GM19025 (cell line): ENCODE results near the gene SPECC1L.

Experiments used
- ATAC-seq: cut with Tn5 transposase; IDR thresholded peaks from one replicate; pipeline ENCODE4 v1.9.1; 2021; ENCODE audit warnings: mild to moderate bottlenecking, low read depth, moderate library complexity; ENCODE audit not compliant: unreplicated experiment

The SPECC1L gene

GRCh38 chr22:24357547-24357946 is 86.9 kb downstream of the SPECC1L start:
- no peak for ATAC-seq

- ATAC-seq: no peak
These were observed 87.6 kb downstream of the SPECC1L start for GRCh38 chr22:24358105-24358836.

- no peak for ATAC-seq
These were observed 89.0 kb downstream of the SPECC1L start for GRCh38 chr22:24359452-24360120.

GRCh38 chr22:24361976-24362646 is 91.5 kb downstream of the SPECC1L start:
- ATAC-seq: no peak

- no peak for ATAC-seq
These were observed 92.6 kb downstream of the SPECC1L start for GRCh38 chr22:24363243-24363642.

- no peak for ATAC-seq
These were observed 96.1 kb downstream of the SPECC1L start for GRCh38 chr22:24366701-24367100.

- ATAC-seq: no peak
These were observed 97.2 kb downstream of the SPECC1L start for GRCh38 chr22:24367841-24368240.

GRCh38 chr22:24370401-24370800 is 99.8 kb downstream of the SPECC1L start:
- no peak for ATAC-seq

- no peak for ATAC-seq
These were observed 105.4 kb downstream of the SPECC1L start for GRCh38 chr22:24376002-24376401.

GRCh38 chr22:24376586-24376985 is 106.0 kb downstream of the SPECC1L start:
- no peak for ATAC-seq

GRCh38 chr22:24379536-24379935 is 108.9 kb downstream of the SPECC1L start:
- no peak for ATAC-seq

GRCh38 chr22:24380220-24380904 is 109.7 kb downstream of the SPECC1L start:
- no peak for ATAC-seq

GRCh38 chr22:24380905-24381230 is 110.2 kb downstream of the SPECC1L start:
- no peak for ATAC-seq

- no peak for ATAC-seq
These were observed 112.4 kb downstream of the SPECC1L start for GRCh38 chr22:24383061-24383460.

- no peak for ATAC-seq
These were observed 113.5 kb downstream of the SPECC1L start for GRCh38 chr22:24384131-24384530.

GRCh38 chr22:24386937-24387471 is 116.4 kb downstream of the SPECC1L start:
- ATAC-seq: no peak

GRCh38 chr22:24389680-24390079 is 119.0 kb downstream of the SPECC1L start:
- no peak for ATAC-seq

- ATAC-seq: no peak
These were observed 119.5 kb downstream of the SPECC1L start for GRCh38 chr22:24390156-24390555.

- no peak for ATAC-seq
These were observed 119.9 kb downstream of the SPECC1L start for GRCh38 chr22:24390576-24390975.

GRCh38 chr22:24391836-24392217 is 121.2 kb downstream of the SPECC1L start:
- ATAC-seq: no peak
